HCT116 (cell line): ENCODE measurements around the gene CD244. TPM values are rescaled to one million over a fixed set of nuclear protein-coding genes. Genes with fewer than 3 reads are reported as not detected.

Experiments
- ATAC-seq: fragments of 200-7000 bp; cut with Tn5 transposase; 2 replicates; pipeline ENCODE4 v1.9.1; 2020; ENCODE audit warnings: mild to moderate bottlenecking, moderate library complexity
- BruUV-seq: library from RNA; stranded (reverse); fragments of 400-500 nt; replicated peaks from 2 replicates; lab custom pipeline; 2021; lab: Mats Ljungman, UMichigan
- CTCF ChIA-PET: fragments of 300-600 bp; sonication (Branson Sonifier 250); formaldehyde crosslinking; loops from one replicate; lab custom pipeline; 2021; ENCODE audit warnings: antibody characterized with exemption; lab: Charles Lee
- POLR2A ChIA-PET: fragments of 300-600, 350-600 bp; sonication (Branson Sonifier 250); formaldehyde crosslinking; loops from one replicate; lab custom pipeline; 2021; ENCODE audit warnings: antibody characterized with exemption; lab: Charles Lee
- RAD21 ChIA-PET, 2 experiments: fragments of 300-600 bp; sonication (Branson Sonifier 250); formaldehyde crosslinking; loops; one replicate each; lab custom pipeline; 2023; ENCODE audit warnings: low total read pairs in 2 of 2; ENCODE audit not compliant: uncharacterized antibody in 2 of 2, unreplicated experiment in 2 of 2, low non-redundant PET in 1 of 2; lab: Charles Lee
- DNase-seq: peaks from one replicate; pipeline ENCODE4 v3.0.0-alpha.2; 2010; ENCODE audit warnings: low read depth, low spot score
- H2AFZ ChIP-seq: fragments of 200-600 bp; shearing (Covaris generic), sonication (generic); 2 replicates; pipeline ENCODE4 v1.6.1; 2017; ENCODE audit warnings: low read depth, mixed run types, mixed read lengths, antibody characterized with exemption, low read length; ENCODE audit not compliant: poor library complexity, severe bottlenecking
- H3K27ac ChIP-seq: 2 replicates; pipeline ENCODE4 v1.5.1; 2012; ENCODE audit warnings: low read depth, low read length
- H3K27me3 ChIP-seq: fragments of 200-600 bp; sonication (generic); 2 replicates; pipeline ENCODE4 v1.6.1; 2016; ENCODE audit warnings: mixed run types, low read length, mixed read lengths; ENCODE audit not compliant: insufficient read depth
- H3K36me3 ChIP-seq, 2 experiments: fragments of 200-500 bp in 1 of 2; fragments of 200-600 bp in 1 of 2; sonication (Bioruptor generic) in 1 of 2; sonication (generic) in 1 of 2; 2 replicates each; pipeline versions ENCODE4 v1.5.1 to v1.6.1; 2014 to 2016; ENCODE audit warnings: low read length in 2 of 2, inconsistent platforms in 1 of 2, mixed read lengths in 1 of 2, mixed run types in 1 of 2; ENCODE audit not compliant: insufficient read depth in 2 of 2, control insufficient read depth in 1 of 2
- H3K4me1 ChIP-seq, 2 experiments: fragments of 200-600 bp in 1 of 2; sonication (generic) in 1 of 2; 2 replicates each; pipeline versions ENCODE4 v1.5.1 to v1.6.1; 2012 to 2017; ENCODE audit warnings: low read length in 2 of 2, inconsistent platforms in 1 of 2, mild to moderate bottlenecking in 1 of 2, mixed read lengths in 1 of 2, mixed run types in 1 of 2, moderate library complexity in 1 of 2; ENCODE audit not compliant: insufficient read depth in 2 of 2, control insufficient read depth in 1 of 2
- H3K4me2 ChIP-seq: fragments of 200-600 bp; sonication (generic); 2 replicates; pipeline ENCODE4 v1.6.1; 2017; ENCODE audit warnings: mixed run types, low read length, mixed read lengths
- H3K4me3 ChIP-seq, 2 experiments: fragments of 200-600 bp in 1 of 2; sonication (generic) in 1 of 2; replicated peaks in 1 of 2; 2 replicates each; pipeline ENCODE4 v1.5.1; 2011 to 2016; ENCODE audit warnings: low read length in 2 of 2, control low read depth in 1 of 2, low read depth in 1 of 2, mild to moderate bottlenecking in 1 of 2, mixed read lengths in 1 of 2, mixed run types in 1 of 2
- H3K79me2 ChIP-seq: fragments of 200-600 bp; sonication (generic); 2 replicates; pipeline ENCODE4 v1.6.1; 2017; ENCODE audit warnings: mild to moderate bottlenecking, mixed run types, low read length, moderate library complexity, mixed read lengths; ENCODE audit not compliant: insufficient read depth
- H3K9ac ChIP-seq: fragments of 200-600 bp; sonication (generic); 2 replicates; pipeline ENCODE4 v1.6.1; 2016; ENCODE audit warnings: low read length, mixed read lengths
- H3K9me2 ChIP-seq: fragments of 200-600 bp; sonication (generic), shearing (Covaris generic); 2 replicates; pipeline ENCODE4 v1.6.1; 2017; ENCODE audit warnings: mixed run types, mild to moderate bottlenecking, moderate library complexity; ENCODE audit not compliant: insufficient read depth
- H3K9me3 ChIP-seq, 2 experiments: fragments of 200-500 bp in 1 of 2; fragments of 200-600 bp in 1 of 2; sonication (Bioruptor generic) in 1 of 2; sonication (generic) in 1 of 2; 2 replicates each; pipeline ENCODE4 v1.6.1; 2014 to 2017; ENCODE audit warnings: low read length in 2 of 2, mixed read lengths in 2 of 2, inconsistent platforms in 1 of 2, low read depth in 1 of 2, mild to moderate bottlenecking in 1 of 2, mixed run types in 1 of 2, moderate library complexity in 1 of 2; ENCODE audit not compliant: control insufficient read depth in 1 of 2, insufficient read depth in 1 of 2
- H4K20me1 ChIP-seq: fragments of 200-600 bp; sonication (generic), shearing (Covaris generic); 2 replicates; pipeline ENCODE4 v1.6.1; 2017; ENCODE audit warnings: mixed run types, mild to moderate bottlenecking, moderate library complexity; ENCODE audit not compliant: insufficient read depth
- CEBPB ChIP-seq: IDR thresholded peaks from 2 replicates; pipeline ENCODE4 v1.6.1; 2012; ENCODE audit warnings: low read depth
- EGR1 ChIP-seq: IDR thresholded peaks from 2 replicates; pipeline ENCODE4 v1.6.1; 2012; ENCODE audit warnings: low read depth
- EZH2phosphoT487 ChIP-seq: fragments of 200-600 bp; IDR thresholded peaks from 2 replicates; pipeline ENCODE4 v1.6.1; 2018; ENCODE audit warnings: antibody characterized with exemption, borderline replicate concordance
- FOSL1 ChIP-seq: IDR thresholded peaks from 2 replicates; pipeline ENCODE4 v1.6.1; 2012; ENCODE audit warnings: low read depth
- JUND ChIP-seq: IDR thresholded peaks from 2 replicates; pipeline ENCODE4 v1.6.1; 2012
- POLR2A ChIP-seq: IDR thresholded peaks from 2 replicates; pipeline ENCODE4 v1.7.0; 2011; ENCODE audit warnings: borderline replicate concordance; ENCODE audit not compliant: insufficient read depth, insufficient read length; ENCODE audit errors: extremely low read depth
- POLR2AphosphoS5 ChIP-seq: IDR thresholded peaks from 2 replicates; pipeline ENCODE4 v1.6.1; 2011; ENCODE audit warnings: mild to moderate bottlenecking, low read depth, low read length, moderate library complexity
- RAD21 ChIP-seq: IDR thresholded peaks from 2 replicates; pipeline ENCODE4 v1.6.1; 2012; ENCODE audit warnings: low read depth, mild to moderate bottlenecking
- SIN3A ChIP-seq: IDR thresholded peaks from 2 replicates; pipeline ENCODE4 v1.6.1; 2012; ENCODE audit warnings: low read depth
- SP1 ChIP-seq: IDR thresholded peaks from 2 replicates; pipeline ENCODE4 v1.6.1; 2012; ENCODE audit warnings: low read depth
- SRF ChIP-seq: IDR thresholded peaks from 2 replicates; pipeline ENCODE4 v1.6.1; 2012; ENCODE audit warnings: low read depth
- TCF7L2 ChIP-seq: IDR thresholded peaks from 2 replicates; pipeline ENCODE4 v1.7.0; 2011; ENCODE audit warnings: borderline replicate concordance, inconsistent platforms; ENCODE audit not compliant: insufficient read depth, insufficient read length; ENCODE audit errors: extremely low read depth
- YY1 ChIP-seq: IDR thresholded peaks from 2 replicates; pipeline ENCODE4 v1.6.1; 2011; ENCODE audit warnings: low read length, low read depth, moderate library complexity, mild to moderate bottlenecking; ENCODE audit not compliant: insufficient replicate concordance; ENCODE audit errors: extremely low read depth
- ZFX ChIP-seq: fragments of 450-650 bp; IDR thresholded peaks from 2 replicates; pipeline ENCODE4 v1.6.1; 2017
- intact Hi-C: fragments of 100-400 bp; cut with micrococcal nuclease; formaldehyde crosslinking; loops from 2 replicates; pipeline ENCODE4 v1.10.0; 2022
- total RNA-seq: library from RNA; stranded (reverse); gene quantifications from one replicate; pipeline ENCODE4 v1.2.1, GENCODE V29; 2021; ENCODE audit not compliant: unreplicated experiment
- TF ChIP-seq, protein P1 (sequence below): IDR thresholded peaks from 2 replicates; pipeline ENCODE4 v1.6.1; 2012; ENCODE audit warnings: low read depth
- TF ChIP-seq, protein P2 (sequence below): IDR thresholded peaks from 2 replicates; pipeline ENCODE4 v1.6.1; 2012
- TF ChIP-seq, protein P3 (sequence below): IDR thresholded peaks from 2 replicates; pipeline ENCODE4 v1.6.1; 2011; ENCODE audit warnings: mild to moderate bottlenecking, low read length, moderate library complexity; ENCODE audit not compliant: insufficient replicate concordance; ENCODE audit errors: extremely low read depth

CD244 gene
- total RNA-seq, 1 experiment from 2014 or later: not detected

DNA sequence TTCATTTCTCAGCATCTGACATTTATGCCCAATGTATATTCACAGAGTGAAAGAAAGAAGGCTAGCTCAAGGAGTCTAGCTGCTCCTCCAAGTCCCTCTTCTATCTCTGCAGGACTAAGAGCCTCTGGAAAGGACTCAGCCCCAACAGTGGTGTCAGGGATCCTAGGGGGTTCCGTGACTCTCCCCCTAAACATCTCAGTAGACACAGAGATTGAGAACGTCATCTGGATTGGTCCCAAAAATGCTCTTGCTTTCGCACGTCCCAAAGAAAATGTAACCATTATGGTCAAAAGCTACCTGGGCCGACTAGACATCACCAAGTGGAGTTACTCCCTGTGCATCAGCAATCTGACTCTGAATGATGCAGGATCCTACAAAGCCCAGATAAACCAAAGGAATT is 63.0 kb downstream of the CD244 start:
- Histone ChIP-seq H3K9me3 (no peaks in the 10 kb centered on the region), H3K4me1 (no peaks in the 10 kb centered on the region), H3K27ac (no peak overlapping the region), H3K9me2 (no peaks in the 10 kb centered on the region), H3K4me2 (no peak overlapping the region), H4K20me1 (no peaks in the 10 kb centered on the region), H3K27me3 (no peaks in the 10 kb centered on the region), H3K79me2 (no peaks in the 10 kb centered on the region), H2AFZ (no peak overlapping the region), H3K9ac (no peak overlapping the region), H3K4me3 (no peak overlapping the region), H3K36me3 (no peaks in the 10 kb centered on the region)
- ChIA-PET CTCF (no interaction called here), POLR2A (no interaction called here), RAD21 (no interaction called here)
- no peak for TF ChIP-seq EGR1
- no peak for TF ChIP-seq FOSL1
- TF ChIP-seq TCF7L2: no peak
- TF ChIP-seq POLR2AphosphoS5: no peak
- no peak for TF ChIP-seq YY1
- TF ChIP-seq CEBPB: no peak
- TF ChIP-seq ZFX: no peak
- DNase-seq: no peak
- no TSS peak for BruUV-seq
- no peak for ATAC-seq
- intact Hi-C loops: no loop called here

DNA sequence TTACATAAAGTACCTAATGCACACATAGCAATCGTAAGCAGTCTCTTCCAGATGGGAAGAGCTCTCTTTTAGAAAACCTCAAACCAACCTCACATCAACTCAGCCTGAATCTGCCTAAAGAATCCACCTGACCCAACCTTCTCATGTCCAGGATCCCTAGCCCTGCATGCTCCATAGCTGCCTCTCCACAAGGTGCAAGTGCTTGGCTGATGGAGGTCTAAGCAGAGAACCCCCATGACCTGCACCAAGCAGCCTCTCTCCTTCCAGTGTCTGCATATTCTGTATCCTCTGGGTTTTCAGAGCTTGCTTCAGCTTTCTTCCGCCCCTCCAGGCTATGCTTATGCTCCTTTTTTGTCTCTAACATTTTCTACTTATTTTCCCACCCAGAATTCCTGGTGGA is 64.2 kb downstream of the CD244 start:
- no peak overlapping the region for H2AFZ ChIP-seq
- no peaks in the 10 kb centered on the region for H3K36me3 ChIP-seq
- H3K27ac ChIP-seq: no peak overlapping the region
- H3K9me3 ChIP-seq: no peaks in the 10 kb centered on the region
- TF ChIP-seq JUND (no peak), RAD21 (no peak), SP1 (no peak), SRF (no peak), SIN3A (no peak), EZH2phosphoT487 (no peak), ZFX (no peak), FOSL1 (no peak), YY1 (no peak), POLR2A (no peak)
- TF ChIP-seq, protein P1, sequence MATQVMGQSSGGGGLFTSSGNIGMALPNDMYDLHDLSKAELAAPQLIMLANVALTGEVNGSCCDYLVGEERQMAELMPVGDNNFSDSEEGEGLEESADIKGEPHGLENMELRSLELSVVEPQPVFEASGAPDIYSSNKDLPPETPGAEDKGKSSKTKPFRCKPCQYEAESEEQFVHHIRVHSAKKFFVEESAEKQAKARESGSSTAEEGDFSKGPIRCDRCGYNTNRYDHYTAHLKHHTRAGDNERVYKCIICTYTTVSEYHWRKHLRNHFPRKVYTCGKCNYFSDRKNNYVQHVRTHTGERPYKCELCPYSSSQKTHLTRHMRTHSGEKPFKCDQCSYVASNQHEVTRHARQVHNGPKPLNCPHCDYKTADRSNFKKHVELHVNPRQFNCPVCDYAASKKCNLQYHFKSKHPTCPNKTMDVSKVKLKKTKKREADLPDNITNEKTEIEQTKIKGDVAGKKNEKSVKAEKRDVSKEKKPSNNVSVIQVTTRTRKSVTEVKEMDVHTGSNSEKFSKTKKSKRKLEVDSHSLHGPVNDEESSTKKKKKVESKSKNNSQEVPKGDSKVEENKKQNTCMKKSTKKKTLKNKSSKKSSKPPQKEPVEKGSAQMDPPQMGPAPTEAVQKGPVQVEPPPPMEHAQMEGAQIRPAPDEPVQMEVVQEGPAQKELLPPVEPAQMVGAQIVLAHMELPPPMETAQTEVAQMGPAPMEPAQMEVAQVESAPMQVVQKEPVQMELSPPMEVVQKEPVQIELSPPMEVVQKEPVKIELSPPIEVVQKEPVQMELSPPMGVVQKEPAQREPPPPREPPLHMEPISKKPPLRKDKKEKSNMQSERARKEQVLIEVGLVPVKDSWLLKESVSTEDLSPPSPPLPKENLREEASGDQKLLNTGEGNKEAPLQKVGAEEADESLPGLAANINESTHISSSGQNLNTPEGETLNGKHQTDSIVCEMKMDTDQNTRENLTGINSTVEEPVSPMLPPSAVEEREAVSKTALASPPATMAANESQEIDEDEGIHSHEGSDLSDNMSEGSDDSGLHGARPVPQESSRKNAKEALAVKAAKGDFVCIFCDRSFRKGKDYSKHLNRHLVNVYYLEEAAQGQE: no peak
- TF ChIP-seq, protein P2, sequence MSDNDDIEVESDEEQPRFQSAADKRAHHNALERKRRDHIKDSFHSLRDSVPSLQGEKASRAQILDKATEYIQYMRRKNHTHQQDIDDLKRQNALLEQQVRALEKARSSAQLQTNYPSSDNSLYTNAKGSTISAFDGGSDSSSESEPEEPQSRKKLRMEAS: no peak
- TF ChIP-seq, protein P3, sequence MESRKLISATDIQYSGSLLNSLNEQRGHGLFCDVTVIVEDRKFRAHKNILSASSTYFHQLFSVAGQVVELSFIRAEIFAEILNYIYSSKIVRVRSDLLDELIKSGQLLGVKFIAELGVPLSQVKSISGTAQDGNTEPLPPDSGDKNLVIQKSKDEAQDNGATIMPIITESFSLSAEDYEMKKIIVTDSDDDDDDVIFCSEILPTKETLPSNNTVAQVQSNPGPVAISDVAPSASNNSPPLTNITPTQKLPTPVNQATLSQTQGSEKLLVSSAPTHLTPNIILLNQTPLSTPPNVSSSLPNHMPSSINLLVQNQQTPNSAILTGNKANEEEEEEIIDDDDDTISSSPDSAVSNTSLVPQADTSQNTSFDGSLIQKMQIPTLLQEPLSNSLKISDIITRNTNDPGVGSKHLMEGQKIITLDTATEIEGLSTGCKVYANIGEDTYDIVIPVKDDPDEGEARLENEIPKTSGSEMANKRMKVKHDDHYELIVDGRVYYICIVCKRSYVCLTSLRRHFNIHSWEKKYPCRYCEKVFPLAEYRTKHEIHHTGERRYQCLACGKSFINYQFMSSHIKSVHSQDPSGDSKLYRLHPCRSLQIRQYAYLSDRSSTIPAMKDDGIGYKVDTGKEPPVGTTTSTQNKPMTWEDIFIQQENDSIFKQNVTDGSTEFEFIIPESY: no peak
- TF ChIP-seq, all 23 proteins: peak for 0
- BruUV-seq: no TSS peak
- POLR2A ChIA-PET: no interaction called here
- CTCF ChIA-PET: no interaction called here
- ATAC-seq (no peak), DNase-seq (no peak)
- RAD21 ChIA-PET: no interaction called here
- no peaks in the 10 kb centered on the region for H3K27me3 ChIP-seq
- H3K79me2 ChIP-seq: no peaks in the 10 kb centered on the region
- H3K4me2 ChIP-seq: no peak overlapping the region
- no peak overlapping the region for H3K9ac ChIP-seq
- no peaks in the 10 kb centered on the region for H4K20me1 ChIP-seq
- H3K4me3 ChIP-seq: no peak overlapping the region
- intact Hi-C loops: no loop called here
- no peaks in the 10 kb centered on the region for H3K9me2 ChIP-seq
- no peaks in the 10 kb centered on the region for H3K4me1 ChIP-seq
